Uterus (tissue), 2 donors: Measurements from ENCODE around the gene RNF208.

Experiments
- CTCF ChIP-seq, 4 experiments: fragments of 200-600 bp in 2 of 4; fragments of 450-650 bp in 2 of 4; sonication (generic) in 2 of 4; IDR thresholded peaks; one replicate each; pipeline ENCODE4 v1.5.1; 2016 to 2019; ENCODE audit warnings: antibody characterized with exemption in 4 of 4, mild to moderate bottlenecking in 2 of 4, moderate library complexity in 1 of 4
- POLR2A ChIP-seq, 2 donors: fragments of 450-650 bp; IDR thresholded peaks; one replicate each; pipeline ENCODE4 v1.6.1; 2016; ENCODE audit warnings: antibody characterized with exemption in 2 of 2, mild to moderate bottlenecking in 1 of 2, moderate library complexity in 1 of 2

GRCh38 chr9:137188490-137189296 is 33.3 kb downstream of the RNF208 start, which contains the start of the genes ANAPC2 and SSNA1:
- TF ChIP-seq CTCF (IDR thresholded peaks at IDR 0.05) (peak in 3 of 4 experiments; percentile 1 to 67 (median 33)), POLR2A (IDR thresholded peaks at IDR 0.05) (peak; percentile 72 to 89)
